ENCODE data around the gene PPP1R12B. TPM values are rescaled to one million over a fixed set of nuclear protein-coding genes. Genes with fewer than 3 reads are reported as not detected.
"Not testable (repeated sequence)": the region's sequence is repeated elsewhere in the genome, so short reads cannot be mapped to it uniquely, and the experiment has no call there.

Gene PPP1R12B
- total RNA-seq, 4 donors from 2014 or later = 68.1 to 153 (median 116) TPM

GRCh38 chr1:202452508-202452907, 104.0 kb downstream of the PPP1R12B start:
- no peaks in the 10 kb centered on the region for H3K4me1 ChIP-seq
- TF ChIP-seq POLR2A (IDR thresholded peaks at IDR 0.05) = no peak
- no peak for TF ChIP-seq CTCF (IDR thresholded peaks at IDR 0.05)
- TF ChIP-seq EP300 (IDR thresholded peaks at IDR 0.05) = no peak
- WGBS, 2 donors = 91 to 96% methylated on average over 4 of the region's 4 CpGs

GRCh38 chr1:202456372-202457169, 108.1 kb downstream of the PPP1R12B start:
- 64 to 70% methylated on average over 5 of the region's 5 CpGs for WGBS, 2 donors
- H3K4me1 ChIP-seq = peaks cover 0 to 17% (median 4%) of the 10 kb centered on the region in 4 donors

More at GRCh38 chr1:202452508-202452907, 104.0 kb downstream of the PPP1R12B start:
- Histone ChIP-seq H3K27ac (no peak overlapping the region), H3K4me3 (no peak overlapping the region), H3K27me3 (no peaks in the 10 kb centered on the region), H3K9me3 (no peaks in the 10 kb centered on the region), H3K36me3 (peaks cover 0 to 34% (median 0%) of the 10 kb centered on the region in 3 donors)
- DNase-seq (ENCODE audit: low spot score in 2 of 2) = no peak

GRCh38 chr1:202458651-202459050, 110.2 kb downstream of the PPP1R12B start:
- peaks cover 0 to 17% (median 4%) of the 10 kb centered on the region in 4 donors for H3K4me1 ChIP-seq
- not testable (repeated sequence) for H3K9me3 ChIP-seq; H3K4me3 ChIP-seq; H3K36me3 ChIP-seq; H3K27me3 ChIP-seq; DNase-seq (ENCODE audit: low spot score in 2 of 2); H3K27ac ChIP-seq

More at GRCh38 chr1:202456372-202457169, 108.1 kb downstream of the PPP1R12B start:
- not testable (repeated sequence) for H3K9me3 ChIP-seq; H3K27ac ChIP-seq; DNase-seq (ENCODE audit: low spot score in 2 of 2); H3K4me3 ChIP-seq; H3K27me3 ChIP-seq
- peaks cover 0 to 11% (median 0%) of the 10 kb centered on the region in 3 donors for H3K36me3 ChIP-seq

GRCh38 chr1:202459470-202460142, 111.1 kb downstream of the PPP1R12B start:
- not testable (repeated sequence) for H3K9me3 ChIP-seq; DNase-seq (ENCODE audit: low spot score in 2 of 2); H3K4me3 ChIP-seq; H3K27ac ChIP-seq; H3K36me3 ChIP-seq; H3K27me3 ChIP-seq
- peaks cover 0 to 17% (median 4%) of the 10 kb centered on the region in 4 donors for H3K4me1 ChIP-seq

- not testable (repeated sequence) for H3K4me3 ChIP-seq; DNase-seq (ENCODE audit: low spot score in 2 of 2); H3K27ac ChIP-seq; H3K27me3 ChIP-seq; H3K9me3 ChIP-seq; H3K36me3 ChIP-seq
- H3K4me1 ChIP-seq = peaks cover 0 to 17% (median 4%) of the 10 kb centered on the region in 4 donors
Measured at GRCh38 chr1:202460143-202460495, 111.6 kb downstream of the PPP1R12B start.

- Histone ChIP-seq H3K9me3 (no peaks in the 10 kb centered on the region), H3K4me3 (no peak overlapping the region), H3K4me1 (peaks cover 0 to 25% (median 4%) of the 10 kb centered on the region in 4 donors), H3K27ac (no peak overlapping the region), H3K27me3 (no peaks in the 10 kb centered on the region), H3K36me3 (no peaks in the 10 kb centered on the region)
- WGBS, 2 donors = 70 to 71% methylated on average over 3 of the region's 3 CpGs
- no peak for DNase-seq (ENCODE audit: low spot score in 2 of 2)
- TF ChIP-seq POLR2A (IDR thresholded peaks at IDR 0.05) (no peak), CTCF (IDR thresholded peaks at IDR 0.05) (no peak), EP300 (IDR thresholded peaks at IDR 0.05) (no peak)
Measured at GRCh38 chr1:202462342-202463076, 114.0 kb downstream of the PPP1R12B start.
